Measurements from ENCODE around the gene PANX2.
"Not testable (repeated sequence)": the region's sequence is repeated elsewhere in the genome, so short reads cannot be mapped to it uniquely, and the experiment has no call there.

The PANX2 gene

GRCh38 chr22:50197000-50197800 is 26.7 kb downstream of the PANX2 start:
- no peak for DNase-seq (ENCODE audit: extremely low read depth in 1 of 2, low read depth in 1 of 2)

- DNase-seq (ENCODE audit: extremely low read depth in 1 of 2, low read depth in 1 of 2): no peak
Observed at GRCh38 chr22:50197856-50198623, 27.5 kb downstream of the PANX2 start.

- DNase-seq (ENCODE audit: extremely low read depth in 1 of 2, low read depth in 1 of 2): no peak
Observed at GRCh38 chr22:50198624-50199017, 28.1 kb downstream of the PANX2 start.

- DNase-seq (ENCODE audit: extremely low read depth in 1 of 2, low read depth in 1 of 2): no peak
Observed at GRCh38 chr22:50199251-50199721, 28.8 kb downstream of the PANX2 start.

GRCh38 chr22:50199829-50200460 is 29.4 kb downstream of the PANX2 start:
- DNase-seq (ENCODE audit: extremely low read depth in 1 of 2, low read depth in 1 of 2): no peak

GRCh38 chr22:50200461-50201190 is 30.1 kb downstream of the PANX2 start, which contains the start of gene SELENOO:
SELENOO (plus strand) TSS chr22:50201011; CDS start chr22:50201037, 26 bp downstream.
- peak; percentile 85 to 87 for DNase-seq (ENCODE audit: extremely low read depth in 1 of 2, low read depth in 1 of 2)

GRCh38 chr22:50201191-50202129 is 30.9 kb downstream of the PANX2 start:
- DNase-seq (ENCODE audit: extremely low read depth in 1 of 2, low read depth in 1 of 2): no peak

GRCh38 chr22:50202130-50202666 is 31.7 kb downstream of the PANX2 start:
- DNase-seq (ENCODE audit: extremely low read depth in 1 of 2, low read depth in 1 of 2): no peak

- no peak for DNase-seq (ENCODE audit: extremely low read depth in 1 of 2, low read depth in 1 of 2)
Observed at GRCh38 chr22:50203288-50203687, 32.8 kb downstream of the PANX2 start.

- no peak for DNase-seq (ENCODE audit: extremely low read depth in 1 of 2, low read depth in 1 of 2)
Observed at GRCh38 chr22:50204571-50204970, 34.0 kb downstream of the PANX2 start.

- DNase-seq (ENCODE audit: extremely low read depth in 1 of 2, low read depth in 1 of 2): not testable (repeated sequence)
Observed at GRCh38 chr22:50204998-50205397, 34.5 kb downstream of the PANX2 start.

- DNase-seq (ENCODE audit: extremely low read depth in 1 of 2, low read depth in 1 of 2): no peak
Observed at GRCh38 chr22:50205781-50206569, 35.4 kb downstream of the PANX2 start.

GRCh38 chr22:50206599-50206998 is 36.1 kb downstream of the PANX2 start:
- no peak for DNase-seq (ENCODE audit: extremely low read depth in 1 of 2, low read depth in 1 of 2)

GRCh38 chr22:50207383-50208140 is 37.0 kb downstream of the PANX2 start:
- DNase-seq (ENCODE audit: extremely low read depth in 1 of 2, low read depth in 1 of 2): no peak

GRCh38 chr22:50208430-50208938 is 38.0 kb downstream of the PANX2 start:
- DNase-seq (ENCODE audit: extremely low read depth in 1 of 2, low read depth in 1 of 2): no peak

- no peak for DNase-seq (ENCODE audit: extremely low read depth in 1 of 2, low read depth in 1 of 2)
Observed at GRCh38 chr22:50208939-50209892, 38.7 kb downstream of the PANX2 start.
